ENCODE results near the gene ASIC5. TPM values are rescaled to one million over a fixed set of nuclear protein-coding genes. Genes with fewer than 3 reads are reported as not detected.

The ASIC5 gene
- total RNA-seq, 4 donors from 2014 or later: not detected

GRCh38 chr4:155787113-155787710 is 78.9 kb downstream of the ASIC5 start:
- no peak overlapping the region for H3K4me3 ChIP-seq
- intact Hi-C loops (cut with DNase I; ENCODE audit: low total_unique reads): loop anchor here (10.0 kb wide), 1 partner anchor 342 kb away; no protein-coding TSS in a partner anchor
- no peak for TF ChIP-seq EP300 (IDR thresholded peaks at IDR 0.05; ENCODE audit: low read depth)
- peak; percentile 45 to 76 (median 64) for TF ChIP-seq CTCF (IDR thresholded peaks at IDR 0.05)
- in situ Hi-C loops (cut with MboI; ENCODE audit: low pct_ligation_motif_present in 1 of 4, low pct_unique_long_range_greater_than_20kb in 1 of 4, low sequenced_read_pairs in 3 of 4): loop anchor here in 2 of 4 donors (10.0 to 25.0 kb wide), 2 partner anchors 342 to 350 kb away; no protein-coding TSS in a partner anchor
- no peak for DNase-seq
- H3K27me3 ChIP-seq: no peaks in the 10 kb centered on the region
- no peaks in the 10 kb centered on the region for H3K36me3 ChIP-seq
- no peaks in the 10 kb centered on the region for H3K9me3 ChIP-seq
- H3K27ac ChIP-seq: no peak overlapping the region
- peaks cover 0 to 6% (median 0%) of the 10 kb centered on the region in 4 donors for H3K4me1 ChIP-seq
- WGBS, 2 donors (ENCODE audit: low coverage in 1 of 2): 7 to 20% methylated on average over 5 of the region's 5 CpGs

GRCh38 chr4:155785828-155786227 is 80.2 kb downstream of the ASIC5 start:
- in situ Hi-C loops (cut with MboI; ENCODE audit: low pct_ligation_motif_present in 1 of 4, low pct_unique_long_range_greater_than_20kb in 1 of 4, low sequenced_read_pairs in 3 of 4) (loop anchor here in 2 of 4 donors (10.0 to 25.0 kb wide), 2 partner anchors 341 to 349 kb away; no protein-coding TSS in a partner anchor), intact Hi-C loops (cut with DNase I; ENCODE audit: low total_unique reads) (loop anchor here (10.0 kb wide), 1 partner anchor 341 kb away; no protein-coding TSS in a partner anchor)
- no peaks in the 10 kb centered on the region for H3K9me3 ChIP-seq
- H3K36me3 ChIP-seq: no peaks in the 10 kb centered on the region
- no peak for TF ChIP-seq POLR2A (IDR thresholded peaks at IDR 0.05)
- TF ChIP-seq EP300 (IDR thresholded peaks at IDR 0.05; ENCODE audit: low read depth): no peak
- no peak for TF ChIP-seq CTCF (IDR thresholded peaks at IDR 0.05)
- no peak for TF ChIP-seq POLR2AphosphoS5 (IDR thresholded peaks at IDR 0.05)
- H3K27me3 ChIP-seq: no peaks in the 10 kb centered on the region
- H3K4me1 ChIP-seq: peaks cover 0 to 6% (median 0%) of the 10 kb centered on the region in 4 donors
- H3K4me3 ChIP-seq: no peak overlapping the region
- 54 to 58% methylated on average over 1 of the region's 1 CpG for WGBS, 2 donors (ENCODE audit: low coverage in 1 of 2)
- no peak overlapping the region for H3K27ac ChIP-seq
- no peak for DNase-seq

GRCh38 chr4:155784637-155785036 is 81.4 kb downstream of the ASIC5 start:
- peaks cover 0 to 9% (median 2%) of the 10 kb centered on the region in 4 donors for H3K4me1 ChIP-seq
- H3K27me3 ChIP-seq: no peaks in the 10 kb centered on the region
- 43 to 78% methylated on average over 1 of the region's 1 CpG for WGBS, 2 donors (ENCODE audit: low coverage in 1 of 2)
- in situ Hi-C loops (cut with MboI; ENCODE audit: low pct_ligation_motif_present in 1 of 4, low pct_unique_long_range_greater_than_20kb in 1 of 4, low sequenced_read_pairs in 3 of 4): loop anchor here in 2 of 4 donors (10.0 to 25.0 kb wide), 2 partner anchors 340 to 347 kb away; no protein-coding TSS in a partner anchor
- no peak for DNase-seq
- intact Hi-C loops (cut with DNase I; ENCODE audit: low total_unique reads): loop anchor here (10.0 kb wide), 1 partner anchor 340 kb away; no protein-coding TSS in a partner anchor
- no peak overlapping the region for H3K27ac ChIP-seq
- H3K9me3 ChIP-seq: no peaks in the 10 kb centered on the region
- no peaks in the 10 kb centered on the region for H3K36me3 ChIP-seq
- no peak overlapping the region for H3K4me3 ChIP-seq
- no peak for TF ChIP-seq EP300 (IDR thresholded peaks at IDR 0.05; ENCODE audit: low read depth)
- TF ChIP-seq POLR2AphosphoS5 (IDR thresholded peaks at IDR 0.05): no peak
- no peak for TF ChIP-seq CTCF (IDR thresholded peaks at IDR 0.05)

- TF ChIP-seq EP300 (IDR thresholded peaks at IDR 0.05; ENCODE audit: low read depth) (no peak), POLR2A (IDR thresholded peaks at IDR 0.05) (no peak), POLR2AphosphoS5 (IDR thresholded peaks at IDR 0.05) (no peak), CTCF (IDR thresholded peaks at IDR 0.05) (no peak)
- Histone ChIP-seq H3K9me3 (no peaks in the 10 kb centered on the region), H3K27me3 (no peaks in the 10 kb centered on the region), H3K4me1 (peaks cover 0 to 15% (median 5%) of the 10 kb centered on the region in 4 donors), H3K36me3 (no peaks in the 10 kb centered on the region), H3K4me3 (no peak overlapping the region), H3K27ac (peak overlapping the region in 3 of 4 donors; percentile 28 to 63 (median 34))
- in situ Hi-C loops (cut with MboI; ENCODE audit: low pct_ligation_motif_present in 1 of 4, low pct_unique_long_range_greater_than_20kb in 1 of 4, low sequenced_read_pairs in 3 of 4): loop anchor here in 2 of 4 donors (10.0 to 25.0 kb wide), 2 partner anchors 337 to 344 kb away; no protein-coding TSS in a partner anchor
- WGBS, 2 donors (ENCODE audit: low coverage in 1 of 2): 88 to 93% methylated on average over 4 of the region's 4 CpGs
- intact Hi-C loops (cut with DNase I; ENCODE audit: low total_unique reads): loop anchor here (10.0 kb wide), 1 partner anchor 337 kb away; no protein-coding TSS in a partner anchor
- no peak for DNase-seq
These were observed 84.7 kb downstream of the ASIC5 start for GRCh38 chr4:155781249-155781831.
